ENCODE results near the gene NFIC.
"Not testable (repeated sequence)": the region's sequence is repeated elsewhere in the genome, so short reads cannot be mapped to it uniquely, and the experiment has no call there.

NFIC gene

GRCh38 chr19:3336680-3337523 is 29.5 kb upstream of the NFIC start:
- peak; percentile 90 for DNase-seq (ENCODE audit: low read depth, low spot score)

DNA sequence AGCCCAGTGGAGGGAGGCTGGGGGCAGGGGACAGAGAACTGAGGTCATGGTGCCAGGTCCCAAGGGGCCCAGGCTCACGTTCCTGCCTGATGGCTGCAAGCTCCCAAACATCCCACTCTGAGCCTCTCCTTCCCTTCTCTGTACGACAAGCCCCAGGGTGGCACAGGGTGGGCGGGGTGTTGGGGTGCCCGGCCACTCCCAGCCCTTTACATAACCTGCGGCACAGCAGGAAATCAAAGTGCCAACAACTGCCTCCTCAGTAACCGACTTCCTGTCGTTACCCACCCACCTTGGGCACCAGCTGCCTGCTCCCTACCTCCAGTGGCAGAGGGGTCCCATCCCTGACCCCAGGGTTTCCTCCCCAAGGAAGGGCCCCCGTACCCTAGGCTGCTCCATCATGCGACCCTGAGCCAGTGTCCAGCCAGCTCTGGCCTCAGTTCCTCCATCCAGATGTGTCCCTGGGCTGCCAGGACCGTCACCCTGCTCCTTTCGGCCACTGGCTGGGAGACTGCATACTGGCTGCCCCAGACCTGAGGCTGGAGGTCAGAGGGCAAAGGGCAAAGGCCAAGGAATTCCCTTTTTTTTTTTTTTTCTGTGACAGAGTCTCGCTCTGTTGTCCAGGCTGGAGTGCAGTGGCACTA is 27.7 kb upstream of the NFIC start:
- DNase-seq (ENCODE audit: low read depth, low spot score): no peak

GRCh38 chr19:3340340-3340739 is 26.0 kb upstream of the NFIC start:
- DNase-seq (ENCODE audit: low read depth, low spot score): no peak

DNA sequence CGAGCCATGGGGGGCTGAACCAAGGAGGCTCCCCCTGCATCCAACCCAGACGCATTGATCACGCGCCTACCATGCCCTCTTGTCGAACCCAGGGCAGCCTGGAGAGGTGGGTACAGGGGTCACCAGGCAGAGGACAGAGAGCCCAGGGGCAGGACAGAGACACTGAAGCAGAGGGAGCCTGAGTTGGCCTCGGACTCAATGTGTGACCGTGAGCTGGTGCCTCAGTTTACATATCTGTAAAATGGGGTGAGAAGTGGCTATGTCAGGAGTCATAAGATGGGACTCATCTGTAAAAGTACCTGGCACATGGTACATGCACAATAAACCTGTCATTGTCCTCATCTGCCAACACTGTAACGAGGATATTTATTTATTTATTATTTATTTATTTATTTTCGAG is 24.1 kb upstream of the NFIC start:
- DNase-seq (ENCODE audit: low read depth, low spot score): no peak

GRCh38 chr19:3342962-3343361 is 23.4 kb upstream of the NFIC start:
- DNase-seq (ENCODE audit: low read depth, low spot score): not testable (repeated sequence)

DNA sequence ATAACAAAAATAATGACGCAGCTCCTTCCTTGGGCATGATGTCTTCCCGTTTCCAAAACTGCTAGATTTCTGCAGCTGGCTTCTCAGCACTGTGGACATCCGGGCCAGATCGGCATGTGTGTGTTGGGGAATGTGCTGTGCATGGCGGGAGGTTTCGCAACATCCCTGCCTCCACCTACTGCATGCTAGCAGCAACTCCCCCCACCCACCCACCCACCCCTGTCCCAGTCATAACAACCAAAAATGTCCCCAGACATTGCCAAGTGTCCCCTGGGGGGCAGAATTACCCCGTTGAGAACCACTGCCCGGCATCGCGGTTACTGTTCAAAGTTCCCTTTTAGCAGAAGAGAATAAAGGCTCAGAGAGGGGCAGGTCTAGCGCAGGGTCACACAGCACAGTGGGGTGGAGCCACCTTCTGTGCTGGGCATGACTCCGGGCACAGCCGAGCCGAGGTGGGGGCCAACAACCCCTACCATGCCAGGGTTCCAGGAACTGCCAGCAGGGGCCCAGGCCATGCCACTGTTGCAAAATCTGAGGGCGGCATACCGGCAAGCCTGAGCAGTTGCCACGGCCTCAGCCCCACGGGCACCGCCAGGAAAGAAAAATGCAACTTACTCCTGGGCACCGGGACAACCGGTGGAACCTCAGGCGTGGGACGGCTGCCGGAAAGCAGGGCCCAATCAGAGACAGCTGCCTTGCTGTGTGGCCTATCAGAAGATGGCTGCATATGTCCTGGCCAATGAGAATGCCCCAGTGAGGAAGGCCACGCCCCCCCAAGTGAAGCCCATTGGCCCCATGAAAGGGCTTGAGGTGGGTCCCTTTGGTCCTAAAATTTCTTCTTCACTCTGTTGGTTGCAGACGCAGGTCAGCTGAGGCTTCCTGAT is 22.5 kb upstream of the NFIC start:
- DNase-seq (ENCODE audit: low read depth, low spot score): peak; percentile 67

GRCh38 chr19:3344608-3345598 is 21.5 kb upstream of the NFIC start:
- no peak for DNase-seq (ENCODE audit: low read depth, low spot score)

DNA sequence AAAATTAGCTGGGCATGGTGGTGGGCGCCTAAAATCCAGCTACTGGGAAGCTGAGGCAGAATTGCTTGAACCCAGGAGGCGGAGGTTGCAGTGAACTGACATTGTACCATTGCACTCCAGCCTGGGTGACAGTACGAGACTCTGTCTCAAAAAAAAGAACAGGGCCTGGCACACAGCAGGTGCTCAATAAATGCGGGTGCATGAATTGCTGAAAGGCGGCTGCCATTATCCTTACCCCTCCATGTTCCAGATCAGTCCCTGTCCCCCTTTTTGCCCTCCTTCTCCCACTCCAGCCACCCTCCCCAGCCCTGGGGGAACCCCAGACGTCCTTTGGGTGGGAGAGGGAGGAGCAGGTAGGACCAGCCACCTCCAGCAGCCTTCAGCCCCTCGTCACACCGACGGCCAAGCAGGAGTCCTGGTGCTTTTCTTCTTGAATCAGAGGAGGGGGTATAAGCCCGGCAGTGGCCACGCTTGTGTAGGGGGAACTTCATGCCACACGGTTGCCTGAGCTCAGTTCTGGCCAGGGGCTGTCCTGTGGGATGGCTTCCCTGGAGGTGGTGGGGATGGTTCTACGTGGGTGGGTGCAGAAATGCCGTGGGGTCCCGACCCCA is 20.4 kb upstream of the NFIC start:
- DNase-seq (ENCODE audit: low read depth, low spot score): no peak

GRCh38 chr19:3346677-3347353 is 19.6 kb upstream of the NFIC start:
- DNase-seq (ENCODE audit: low read depth, low spot score): peak; percentile 93

DNA sequence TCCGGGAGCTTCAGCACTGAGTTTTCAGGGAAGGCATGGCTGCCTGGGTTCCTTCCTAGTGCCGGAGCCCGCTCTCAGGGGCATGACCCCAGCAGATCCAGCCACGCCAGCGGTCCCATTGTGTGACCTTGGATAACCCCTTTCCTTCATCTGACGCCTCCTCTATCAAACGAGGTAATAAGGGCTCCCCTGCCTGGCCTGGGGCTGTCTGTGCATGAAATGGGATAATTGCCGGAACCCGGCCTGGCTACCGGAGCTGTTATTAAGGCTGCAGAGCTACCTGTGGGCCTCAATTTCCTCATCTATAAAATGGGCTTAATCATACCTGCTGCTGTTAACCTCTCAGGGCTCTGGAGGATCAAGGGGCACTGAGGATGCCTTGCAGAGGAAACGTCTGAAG is 18.3 kb upstream of the NFIC start:
- DNase-seq (ENCODE audit: low read depth, low spot score): no peak

GRCh38 chr19:3348469-3348868 is 17.9 kb upstream of the NFIC start:
- not testable (repeated sequence) for DNase-seq (ENCODE audit: low read depth, low spot score)

- DNase-seq (ENCODE audit: low read depth, low spot score): no peak
Observed at GRCh38 chr19:3350014-3350663, 16.2 kb upstream of the NFIC start.

GRCh38 chr19:3351702-3352447 is 14.5 kb upstream of the NFIC start:
- no peak for DNase-seq (ENCODE audit: low read depth, low spot score)

- no peak for DNase-seq (ENCODE audit: low read depth, low spot score)
Observed at GRCh38 chr19:3353493-3353892, 12.9 kb upstream of the NFIC start.

GRCh38 chr19:3356805-3357204 is 9.6 kb upstream of the NFIC start:
- DNase-seq (ENCODE audit: low read depth, low spot score): no peak

DNA sequence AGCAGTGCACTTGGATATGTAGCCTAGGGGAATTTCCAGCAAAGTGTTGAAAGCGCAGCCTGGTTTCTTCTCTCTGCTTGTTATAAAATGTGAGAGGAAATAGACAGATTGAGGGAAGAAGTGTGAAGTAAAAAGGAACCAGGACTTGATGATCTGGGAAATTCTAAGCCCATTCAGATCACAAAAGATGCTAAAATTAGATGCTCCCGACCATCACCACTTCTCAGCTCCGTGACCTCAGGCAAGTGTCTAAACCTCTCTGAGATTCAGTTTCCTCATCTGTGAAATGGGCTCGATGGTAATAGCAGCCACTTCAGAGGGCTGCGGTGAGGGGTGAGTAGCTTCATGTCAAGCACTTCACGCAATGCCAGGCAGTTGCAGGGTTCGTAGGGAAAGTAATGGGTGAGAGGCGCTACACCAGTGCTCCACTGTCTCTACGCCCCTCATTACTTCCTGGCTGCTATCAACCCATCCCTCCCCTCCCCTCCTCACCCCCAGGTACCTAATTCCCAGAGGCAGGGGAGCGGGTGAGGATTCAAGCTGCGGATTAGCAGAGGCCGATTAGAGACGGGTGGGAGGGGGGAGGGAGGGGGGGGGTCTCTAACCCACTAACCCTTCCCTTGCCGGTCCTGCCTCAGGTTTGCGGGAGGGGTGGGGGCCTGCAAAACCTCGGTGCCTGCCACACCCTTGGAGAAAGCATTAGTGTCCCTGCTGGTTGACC is 9.0 kb upstream of the NFIC start:
- DNase-seq (ENCODE audit: low read depth, low spot score): no peak

DNA sequence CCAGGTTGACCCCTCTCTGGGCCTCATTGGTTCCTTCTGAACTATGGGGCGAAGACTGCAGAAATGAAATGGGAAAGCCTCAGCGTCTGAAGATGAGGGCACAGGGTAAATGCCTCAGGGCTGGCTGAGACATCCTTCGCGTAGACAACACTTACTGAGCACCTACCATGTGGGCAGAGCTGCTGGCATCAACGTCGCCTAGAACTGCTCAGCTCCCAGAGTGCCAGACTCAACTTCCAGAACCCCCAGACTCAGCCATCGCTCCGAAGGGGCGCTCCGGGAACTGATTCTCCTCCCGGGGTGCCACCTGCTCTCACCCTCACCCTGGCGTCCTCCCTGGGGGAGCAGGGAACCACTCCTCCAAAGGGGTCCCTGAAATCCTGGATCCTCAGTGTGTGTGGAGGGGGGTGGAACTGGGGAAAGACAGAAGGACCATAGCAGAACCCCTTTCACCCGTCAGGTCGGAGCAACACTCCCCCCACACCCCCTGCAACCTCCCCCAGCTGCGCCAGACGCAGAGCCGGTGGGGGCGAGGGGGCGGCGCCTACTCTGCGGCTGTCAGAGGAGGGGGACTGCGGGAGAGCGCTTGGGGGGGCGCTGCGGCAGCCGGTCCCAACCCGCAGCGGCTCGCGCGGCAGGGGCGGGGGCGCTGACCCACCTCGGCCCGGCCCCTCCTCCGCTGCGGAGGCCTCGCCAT is 8.2 kb upstream of the NFIC start:
- DNase-seq (ENCODE audit: low read depth, low spot score): no peak

GRCh38 chr19:3358689-3359014 is 7.7 kb upstream of the NFIC start:
- DNase-seq (ENCODE audit: low read depth, low spot score): no peak
